22Rv1 (cell line): ENCODE results near the gene GIMAP7.

ENCODE experiments used
- CTCF ChIP-seq: fragments of 450-650 bp; IDR thresholded peaks from 2 replicates; pipeline ENCODE4 v1.5.1; 2017; ENCODE audit warnings: mild to moderate bottlenecking
- ZFX ChIP-seq: fragments of 450-650 bp; IDR thresholded peaks from 2 replicates; pipeline ENCODE4 v1.6.1; 2017; ENCODE audit warnings: antibody characterized with exemption, borderline replicate concordance

GRCh38 chr7:150513758-150514157, 914 bp upstream of the GIMAP7 start:
- TF ChIP-seq CTCF (no peak), ZFX (no peak)
